Endothelial cell of umbilical vein (primary cell): Measurements from ENCODE around the gene SERPINA5.

Source experiments
- EZH2 ChIP-seq: IDR thresholded peaks from 2 replicates; pipeline ENCODE4 v1.6.1; 2012; ENCODE audit warnings: borderline replicate concordance, low read depth, mild to moderate bottlenecking, moderate library complexity, low read length, inconsistent platforms; ENCODE audit not compliant: severe bottlenecking
- JUN ChIP-seq: IDR thresholded peaks from 2 replicates; pipeline ENCODE4 v1.6.1; 2011; ENCODE audit warnings: borderline replicate concordance, low read depth; ENCODE audit not compliant: insufficient read length, insufficient read depth
- POLR2A ChIP-seq: IDR thresholded peaks from 2 replicates; pipeline ENCODE4 v1.6.1; 2012; ENCODE audit warnings: low read depth, mild to moderate bottlenecking, control low read depth, low read length
- POLR2AphosphoS5 ChIP-seq: IDR thresholded peaks from 2 replicates; pipeline ENCODE4 v1.6.1; 2012; ENCODE audit warnings: low read depth, mild to moderate bottlenecking, control low read depth, low read length, moderate library complexity; ENCODE audit not compliant: insufficient read depth
- TF ChIP-seq, protein P1 (sequence below), 2 donors: IDR thresholded peaks; 1 replicate in 1 of 2; 2 replicates in 1 of 2; pipeline ENCODE4 v1.5.1; 2011; ENCODE audit warnings: low read length in 2 of 2, mild to moderate bottlenecking in 2 of 2, moderate library complexity in 2 of 2, control low read depth in 1 of 2, inconsistent platforms in 1 of 2, low read depth in 1 of 2; ENCODE audit not compliant: insufficient read depth in 1 of 2; ENCODE audit errors: extremely low read depth in 1 of 2
- TF ChIP-seq, protein P2 (sequence below): IDR thresholded peaks from 2 replicates; pipeline ENCODE4 v1.6.1; 2011; ENCODE audit not compliant: insufficient read depth, insufficient read length

DNA sequence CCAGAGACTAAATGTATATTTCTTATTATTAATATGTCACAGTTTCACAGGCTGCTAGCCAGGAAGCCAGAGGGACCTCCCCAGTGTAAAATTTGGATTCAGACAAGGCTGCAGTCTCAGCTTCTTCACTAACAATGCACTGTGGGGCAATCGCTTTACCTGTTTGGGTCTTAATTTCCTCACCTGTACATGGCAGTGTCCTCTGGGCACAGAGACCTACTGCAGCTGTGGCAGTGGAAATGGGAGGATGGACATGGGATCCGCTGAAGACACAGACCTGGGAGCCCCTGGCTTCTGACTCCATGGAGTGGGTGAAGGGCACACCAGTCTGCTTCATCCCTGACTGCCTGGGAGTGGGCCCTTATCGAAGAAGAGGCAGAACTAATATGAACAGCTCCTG, 6.9 kb upstream of the SERPINA5 start:
- TF ChIP-seq POLR2A (no peak), POLR2AphosphoS5 (no peak), EZH2 (no peak), JUN (no peak)
- TF ChIP-seq, protein P1, sequence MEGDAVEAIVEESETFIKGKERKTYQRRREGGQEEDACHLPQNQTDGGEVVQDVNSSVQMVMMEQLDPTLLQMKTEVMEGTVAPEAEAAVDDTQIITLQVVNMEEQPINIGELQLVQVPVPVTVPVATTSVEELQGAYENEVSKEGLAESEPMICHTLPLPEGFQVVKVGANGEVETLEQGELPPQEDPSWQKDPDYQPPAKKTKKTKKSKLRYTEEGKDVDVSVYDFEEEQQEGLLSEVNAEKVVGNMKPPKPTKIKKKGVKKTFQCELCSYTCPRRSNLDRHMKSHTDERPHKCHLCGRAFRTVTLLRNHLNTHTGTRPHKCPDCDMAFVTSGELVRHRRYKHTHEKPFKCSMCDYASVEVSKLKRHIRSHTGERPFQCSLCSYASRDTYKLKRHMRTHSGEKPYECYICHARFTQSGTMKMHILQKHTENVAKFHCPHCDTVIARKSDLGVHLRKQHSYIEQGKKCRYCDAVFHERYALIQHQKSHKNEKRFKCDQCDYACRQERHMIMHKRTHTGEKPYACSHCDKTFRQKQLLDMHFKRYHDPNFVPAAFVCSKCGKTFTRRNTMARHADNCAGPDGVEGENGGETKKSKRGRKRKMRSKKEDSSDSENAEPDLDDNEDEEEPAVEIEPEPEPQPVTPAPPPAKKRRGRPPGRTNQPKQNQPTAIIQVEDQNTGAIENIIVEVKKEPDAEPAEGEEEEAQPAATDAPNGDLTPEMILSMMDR (IDR thresholded peaks at IDR 0.05; ENCODE audit: extremely low read depth in 1 of 2, insufficient read depth in 1 of 2, low read depth in 1 of 2, low read length in 2 of 2) = no peak
- TF ChIP-seq, protein P2, sequence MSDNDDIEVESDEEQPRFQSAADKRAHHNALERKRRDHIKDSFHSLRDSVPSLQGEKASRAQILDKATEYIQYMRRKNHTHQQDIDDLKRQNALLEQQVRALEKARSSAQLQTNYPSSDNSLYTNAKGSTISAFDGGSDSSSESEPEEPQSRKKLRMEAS = no peak
